Gastrocnemius medialis (tissue), 4 donors: ENCODE data around the gene ASCL5. TPM values are rescaled to one million over a fixed set of nuclear protein-coding genes. Genes with fewer than 3 reads are reported as not detected.

Experiments used
- ATAC-seq, 2 donors: fragments of 150-250 bp; one replicate each; pipeline ENCODE4 v1.9.1; 2016
- DNase-seq, 2 donors: peaks; one replicate each; pipeline ENCODE4 v3.0.0-alpha.2; 2019
- H3K27ac ChIP-seq, 4 donors: fragments of 200-600 bp; sonication (generic); 1 replicate in 1 of 4; 2 replicates in 3 of 4; pipeline ENCODE4 v1.5.1; 2016 to 2018; ENCODE audit warnings: mild to moderate bottlenecking in 2 of 4, moderate library complexity in 1 of 4
- H3K27me3 ChIP-seq, 3 donors: fragments of 200-600 bp; sonication (generic) in 2 of 3; 1 replicate in 1 of 3; 2 replicates in 2 of 3; pipeline versions ENCODE4 v1.5.1 to v1.6.0; 2016 to 2019; ENCODE audit warnings: mild to moderate bottlenecking in 1 of 3, moderate library complexity in 1 of 3
- H3K36me3 ChIP-seq, 2 donors: fragments of 200-600 bp; sonication (generic) in 1 of 2; one replicate each; pipeline ENCODE4 v1.5.1; 2017 to 2018
- H3K4me1 ChIP-seq, 2 donors: fragments of 200-600 bp; sonication (generic) in 1 of 2; one replicate each; pipeline ENCODE4 v1.5.1; 2016 to 2017; ENCODE audit warnings: mild to moderate bottlenecking in 2 of 2
- H3K4me3 ChIP-seq, 4 donors: fragments of 200-600 bp; sonication (generic) in 3 of 4; 1 replicate in 1 of 4; 2 replicates in 3 of 4; pipeline ENCODE4 v1.5.1; 2016 to 2019; ENCODE audit warnings: mild to moderate bottlenecking in 2 of 4
- H3K9me3 ChIP-seq, 3 donors: fragments of 200-600 bp; sonication (generic) in 2 of 3; 1 replicate in 1 of 3; 2 replicates in 2 of 3; pipeline ENCODE4 v1.5.1; 2016 to 2019
- POLR2A ChIP-seq, 2 donors: fragments of 450-650 bp; IDR thresholded peaks; one replicate each; pipeline ENCODE4 v1.6.1; 2017; ENCODE audit warnings: antibody characterized with exemption in 2 of 2, mild to moderate bottlenecking in 2 of 2, moderate library complexity in 2 of 2
- in situ Hi-C, 4 donors: fragments of 200-750 bp; cut with MboI; loops; one replicate each; pipeline versions ENCODE4 v1.15.0 to v1.8.0; 2017; ENCODE audit warnings: low sequenced_read_pairs in 4 of 4
- intact Hi-C: fragments of 100-400 bp; cut with DNase I; formaldehyde crosslinking; loops from one replicate; pipeline ENCODE4 v1.15.1; 2023; ENCODE audit warnings: low total_unique reads
- total RNA-seq, 4 donors: library from RNA; depleted of rRNA; stranded (reverse); fragments of >200 nt; gene quantifications; one replicate each; pipeline versions ENCODE4 v1.1.0 to v1.2.3, GENCODE V29; 2016
- TF ChIP-seq, protein P1 (sequence below), 5 experiments: fragments of 450-650 bp in 3 of 5; fragments of 200-600 bp in 2 of 5; sonication (generic) in 2 of 5; IDR thresholded peaks in 4 of 5; conservative IDR thresholded peaks in 1 of 5; 1 replicate in 4 of 5; 2 replicates in 1 of 5; pipeline ENCODE4 v1.5.1; 2016 to 2019; ENCODE audit warnings: antibody characterized with exemption in 5 of 5, mild to moderate bottlenecking in 3 of 5, moderate library complexity in 3 of 5

ASCL5 gene
- total RNA-seq, 4 donors from 2014 or later: not detected

DNA sequence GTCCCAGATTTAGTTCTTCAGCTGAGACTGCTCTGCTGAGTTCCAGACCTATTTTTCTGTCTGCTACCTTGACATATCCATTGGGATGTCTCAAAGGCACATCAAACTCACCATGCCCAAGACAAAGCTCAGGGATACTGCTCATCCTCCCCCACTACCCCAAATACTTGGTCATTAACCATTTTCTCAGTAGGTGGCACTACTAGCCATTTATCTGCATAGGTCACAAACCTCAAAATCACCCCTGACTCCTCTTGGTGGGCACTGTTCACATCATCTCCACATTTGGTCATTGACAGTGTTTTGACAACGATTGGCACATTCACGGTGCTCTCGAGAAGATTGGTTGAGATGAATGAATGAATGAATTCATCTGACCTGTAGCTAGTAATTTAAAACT, 46.8 kb downstream of the ASCL5 start:
- peaks cover 0 to 36% of the 10 kb centered on the region in 2 donors for H3K36me3 ChIP-seq
- ATAC-seq (no peak), DNase-seq (no peak)
- no peaks in the 10 kb centered on the region for H3K4me1 ChIP-seq
- in situ Hi-C loops: loop anchor here in 2 of 4 donors (5.0 kb wide), 1 partner anchor 37 kb away; no protein-coding TSS in a partner anchor
- intact Hi-C loops: no loop called here
- no peaks in the 10 kb centered on the region for H3K9me3 ChIP-seq
- no peaks in the 10 kb centered on the region for H3K27me3 ChIP-seq
- TF ChIP-seq POLR2A (IDR thresholded peaks at IDR 0.05): no peak
- TF ChIP-seq, protein P1, sequence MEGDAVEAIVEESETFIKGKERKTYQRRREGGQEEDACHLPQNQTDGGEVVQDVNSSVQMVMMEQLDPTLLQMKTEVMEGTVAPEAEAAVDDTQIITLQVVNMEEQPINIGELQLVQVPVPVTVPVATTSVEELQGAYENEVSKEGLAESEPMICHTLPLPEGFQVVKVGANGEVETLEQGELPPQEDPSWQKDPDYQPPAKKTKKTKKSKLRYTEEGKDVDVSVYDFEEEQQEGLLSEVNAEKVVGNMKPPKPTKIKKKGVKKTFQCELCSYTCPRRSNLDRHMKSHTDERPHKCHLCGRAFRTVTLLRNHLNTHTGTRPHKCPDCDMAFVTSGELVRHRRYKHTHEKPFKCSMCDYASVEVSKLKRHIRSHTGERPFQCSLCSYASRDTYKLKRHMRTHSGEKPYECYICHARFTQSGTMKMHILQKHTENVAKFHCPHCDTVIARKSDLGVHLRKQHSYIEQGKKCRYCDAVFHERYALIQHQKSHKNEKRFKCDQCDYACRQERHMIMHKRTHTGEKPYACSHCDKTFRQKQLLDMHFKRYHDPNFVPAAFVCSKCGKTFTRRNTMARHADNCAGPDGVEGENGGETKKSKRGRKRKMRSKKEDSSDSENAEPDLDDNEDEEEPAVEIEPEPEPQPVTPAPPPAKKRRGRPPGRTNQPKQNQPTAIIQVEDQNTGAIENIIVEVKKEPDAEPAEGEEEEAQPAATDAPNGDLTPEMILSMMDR (IDR thresholded peaks at IDR 0.05 in 4 of 5, conservative IDR thresholded peaks at IDR 0.05 in 1 of 5): no peak
- no peak overlapping the region for H3K4me3 ChIP-seq
- H3K27ac ChIP-seq: peak overlapping the region in 1 of 4 donors; percentile 51

DNA sequence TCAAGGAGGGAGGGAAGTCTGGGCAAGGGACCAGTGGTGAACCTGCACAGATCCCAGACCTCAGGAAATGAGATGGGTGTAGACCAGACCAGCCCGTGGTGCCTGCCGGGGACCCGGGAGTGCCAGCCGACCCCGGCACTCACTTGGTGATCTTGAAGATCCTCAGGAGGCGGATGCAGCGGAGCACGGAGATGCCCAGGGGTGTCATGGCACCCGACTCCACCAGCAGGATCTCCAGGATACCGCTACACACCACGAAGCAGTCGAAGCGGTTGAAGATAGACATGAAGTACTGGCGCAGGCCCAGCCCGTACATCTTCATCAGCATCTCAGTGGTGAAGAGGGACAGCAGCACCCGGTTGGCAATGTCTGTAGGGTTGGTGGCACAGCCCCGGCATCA, 49.2 kb downstream of the ASCL5 start:
- Histone ChIP-seq H3K36me3 (peaks cover 0 to 42% of the 10 kb centered on the region in 2 donors), H3K27ac (peak overlapping the region in 1 of 4 donors; percentile 27), H3K27me3 (no peaks in the 10 kb centered on the region), H3K9me3 (no peaks in the 10 kb centered on the region), H3K4me3 (no peak overlapping the region), H3K4me1 (no peaks in the 10 kb centered on the region)
- no peak for TF ChIP-seq POLR2A (IDR thresholded peaks at IDR 0.05)
- TF ChIP-seq, protein P1 (IDR thresholded peaks at IDR 0.05 in 4 of 5, conservative IDR thresholded peaks at IDR 0.05 in 1 of 5): no peak
- DNase-seq (no peak), ATAC-seq (no peak)
- in situ Hi-C loops (no loop called here), intact Hi-C loops (no loop called here)

DNA sequence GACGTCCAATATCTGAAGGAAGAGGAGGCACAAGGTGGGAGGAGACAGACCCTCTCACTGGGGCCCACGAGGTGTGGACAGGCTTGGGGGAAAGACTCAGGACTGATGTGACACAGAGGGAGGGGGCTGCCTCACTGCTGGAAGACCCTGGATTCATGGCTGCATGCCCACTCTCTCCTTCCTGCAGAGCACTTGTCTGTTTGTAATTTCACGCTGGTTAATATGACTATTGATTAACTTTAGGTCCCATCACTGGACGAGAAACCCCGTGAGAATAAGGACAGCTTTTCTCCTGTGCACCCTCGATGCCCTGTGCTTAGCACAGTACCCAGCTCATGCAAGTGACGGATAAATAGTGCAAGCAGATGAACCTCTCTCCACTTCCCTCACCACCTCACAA, 49.9 kb downstream of the ASCL5 start:
- Histone ChIP-seq H3K36me3 (peaks cover 0 to 43% of the 10 kb centered on the region in 2 donors), H3K9me3 (no peaks in the 10 kb centered on the region), H3K4me1 (no peaks in the 10 kb centered on the region), H3K27me3 (no peaks in the 10 kb centered on the region), H3K4me3 (no peak overlapping the region), H3K27ac (peak overlapping the region in 1 of 4 donors; percentile 43)
- in situ Hi-C loops (no loop called here), intact Hi-C loops (no loop called here)
- no peak for TF ChIP-seq POLR2A (IDR thresholded peaks at IDR 0.05)
- no peak for ATAC-seq
- no peak for DNase-seq

DNA sequence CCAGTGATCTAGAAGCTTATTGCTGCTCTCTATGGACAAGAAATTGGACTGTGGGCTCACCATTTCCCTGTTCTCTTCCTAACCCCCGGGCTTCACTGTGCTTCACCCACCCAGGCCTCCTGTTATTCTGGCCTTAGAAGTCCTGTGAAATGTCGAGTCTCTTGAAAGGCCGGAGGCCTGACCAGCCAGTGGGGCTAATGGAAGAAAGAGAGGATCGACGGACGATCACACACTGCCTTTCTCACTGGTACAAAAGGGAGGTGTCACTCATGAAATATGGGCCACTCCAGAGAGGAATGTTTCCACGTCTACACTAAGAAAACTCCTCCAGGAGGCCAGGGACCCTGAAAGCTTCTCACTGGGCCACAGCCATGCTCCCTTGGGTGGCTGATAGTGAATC, 50.9 kb downstream of the ASCL5 start:
- Histone ChIP-seq H3K27me3 (no peaks in the 10 kb centered on the region), H3K4me3 (no peak overlapping the region), H3K9me3 (no peaks in the 10 kb centered on the region), H3K4me1 (no peaks in the 10 kb centered on the region), H3K36me3 (peaks cover 0 to 38% of the 10 kb centered on the region in 2 donors), H3K27ac (peak overlapping the region in 1 of 4 donors; percentile 43)
- intact Hi-C loops (no loop called here), in situ Hi-C loops (no loop called here)
- ATAC-seq (no peak), DNase-seq (no peak)
- no peak for TF ChIP-seq POLR2A (IDR thresholded peaks at IDR 0.05)
- TF ChIP-seq, protein P1 (IDR thresholded peaks at IDR 0.05 in 4 of 5, conservative IDR thresholded peaks at IDR 0.05 in 1 of 5): no peak

DNA sequence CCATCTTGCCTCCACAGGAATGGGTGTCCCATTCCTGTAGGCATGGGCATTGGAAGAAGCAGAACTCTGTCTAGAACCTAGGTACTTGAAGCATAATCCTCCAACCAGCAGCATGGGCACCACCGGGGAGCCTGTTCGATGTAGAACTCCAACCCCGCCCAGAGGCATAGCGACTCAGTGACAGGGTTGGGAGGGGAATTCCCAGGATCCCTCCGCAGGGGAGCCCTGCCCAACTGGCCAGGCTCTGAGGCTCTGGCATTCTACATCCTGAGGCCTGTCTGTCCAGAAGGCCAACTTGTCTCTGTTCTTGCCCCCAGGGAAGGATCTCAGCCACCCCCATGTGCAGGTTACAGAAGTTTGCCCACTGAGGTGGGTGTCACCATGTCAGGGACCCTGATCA, 53.0 kb downstream of the ASCL5 start:
- in situ Hi-C loops (no loop called here), intact Hi-C loops (no loop called here)
- TF ChIP-seq, protein P1 (IDR thresholded peaks at IDR 0.05 in 4 of 5, conservative IDR thresholded peaks at IDR 0.05 in 1 of 5): no peak
- no peak for TF ChIP-seq POLR2A (IDR thresholded peaks at IDR 0.05)
- peak overlapping the region in 1 of 4 donors; percentile 43 for H3K27ac ChIP-seq
- H3K27me3 ChIP-seq: no peaks in the 10 kb centered on the region
- H3K36me3 ChIP-seq: peaks cover 0 to 51% of the 10 kb centered on the region in 2 donors
- H3K4me3 ChIP-seq: no peak overlapping the region
- H3K4me1 ChIP-seq: no peaks in the 10 kb centered on the region
- no peaks in the 10 kb centered on the region for H3K9me3 ChIP-seq
- DNase-seq (no peak), ATAC-seq (no peak)
